A549 (cell line): ENCODE measurements around the gene NAB1. TPM values are rescaled to one million over a fixed set of nuclear protein-coding genes. Genes with fewer than 3 reads are reported as not detected.
A peak's percentile ranks its signal among the peaks of the same experiment; 100 is the strongest.

ENCODE experiments used
- ATAC-seq, 2 experiments: fragments of 200-7000 bp in 1 of 2; fragments of >200 bp in 1 of 2; cut with Nextera tagmentation in 1 of 2; cut with Tn5 transposase in 1 of 2; 3 replicates each; pipeline versions ENCODE4 v1.8.0 to v1.9.1; 2018 to 2020; ENCODE audit warnings: mild to moderate bottlenecking in 1 of 2, moderate library complexity in 1 of 2
- CTCF ChIA-PET: fragments of 300-600 bp; sonication (Branson Sonifier 250); formaldehyde crosslinking; extraction: SDS; loops from one replicate; lab custom pipeline; 2021; ENCODE audit warnings: antibody characterized with exemption, inconsistent platforms; lab: Yijun Ruan, JAX
- POLR2A ChIA-PET: fragments of 350-600 bp; formaldehyde crosslinking; extraction: SDS; loops from one replicate; lab custom pipeline; 2021; ENCODE audit warnings: antibody characterized with exemption, inconsistent platforms; lab: Yijun Ruan, JAX
- DNase-seq, 2 experiments: peaks; one replicate each; pipeline versions ENCODE4 v3.0.0 to v3.0.0-alpha.2; 2011 to 2016; ENCODE audit warnings: low read depth in 1 of 2, low spot score in 1 of 2
- FAIRE-seq: peaks from 2 replicates; lab custom pipeline; 2011; peaks lifted over from hg19 to GRCh38; lab: Jason Lieb, UNC
- H3K27ac ChIP-seq, 2 experiments: fragments of >200 bp; sonication (Bioruptor Twin); formaldehyde crosslinking; 3 replicates each; pipeline ENCODE4 v1.5.1; 2016 to 2017
- H3K4me1 ChIP-seq: fragments of >200 bp; sonication (Bioruptor Twin); formaldehyde crosslinking; 3 replicates; pipeline ENCODE4 v1.6.1; 2016
- H3K4me2 ChIP-seq: fragments of >200 bp; sonication (Bioruptor Twin); formaldehyde crosslinking; 3 replicates; pipeline ENCODE4 v1.6.1; 2016
- H3K4me3 ChIP-seq: fragments of >200 bp; sonication (Bioruptor Twin); formaldehyde crosslinking; 3 replicates; pipeline ENCODE4 v1.5.1; 2016
- H3K9me3 ChIP-seq: fragments of >200 bp; sonication (Bioruptor Twin); formaldehyde crosslinking; 3 replicates; pipeline ENCODE4 v1.6.1; 2016
- ATOH8 ChIP-seq: fragments of 250-450 bp; sonication (Bioruptor Pico); IDR thresholded peaks from 2 replicates; pipeline ENCODE4 v1.5.0; 2020; ENCODE audit warnings: low read depth, mild to moderate bottlenecking, moderate library complexity
- BCL3 ChIP-seq: fragments of >200 bp; sonication (Bioruptor Twin); formaldehyde crosslinking; IDR thresholded peaks from 3 replicates; pipeline ENCODE4 v1.6.1; 2016
- CBX2 ChIP-seq: fragments of 200-600 bp; sonication (generic); IDR thresholded peaks from 2 replicates; pipeline ENCODE4 v1.6.1; 2016; ENCODE audit warnings: low read depth, mild to moderate bottlenecking, borderline replicate concordance
- CHD2 ChIP-seq: fragments of 150-350 bp; IDR thresholded peaks from 2 replicates; pipeline ENCODE4 v1.6.1; 2014; ENCODE audit warnings: low read length; ENCODE audit not compliant: partially characterized antibody
- ESRRA ChIP-seq: fragments of 150-350 bp; IDR thresholded peaks from 2 replicates; pipeline ENCODE4 v1.6.1; 2014; ENCODE audit warnings: mild to moderate bottlenecking, low read length, borderline replicate concordance
- FOXS1 ChIP-seq: fragments of 250-450 bp; sonication (Bioruptor Pico); IDR thresholded peaks from 2 replicates; pipeline ENCODE4 v1.5.0; 2020; ENCODE audit warnings: mild to moderate bottlenecking, moderate library complexity
- HES2 ChIP-seq: fragments of >200 bp; sonication (Bioruptor Twin); formaldehyde crosslinking; IDR thresholded peaks from 2 replicates; pipeline ENCODE4 v1.6.1; 2016
- HMGXB4 ChIP-seq: fragments of 250-450 bp; sonication (Bioruptor Pico); IDR thresholded peaks from 2 replicates; pipeline ENCODE4 v1.5.0; 2021; ENCODE audit warnings: mild to moderate bottlenecking, moderate library complexity, borderline replicate concordance
- JUN ChIP-seq, 2 experiments: fragments of >200 bp; sonication (Bioruptor Twin); formaldehyde crosslinking; IDR thresholded peaks; 2 replicates in 1 of 2; 3 replicates in 1 of 2; pipeline ENCODE4 v1.6.1; 2016 to 2017
- KDM5A ChIP-seq: fragments of 200-600 bp; sonication (generic); IDR thresholded peaks from 2 replicates; pipeline ENCODE4 v1.6.1; 2016; ENCODE audit warnings: antibody characterized with exemption, mild to moderate bottlenecking
- MAFK ChIP-seq: fragments of 450-650 bp; IDR thresholded peaks from 2 replicates; pipeline ENCODE4 v1.6.1; 2014; ENCODE audit not compliant: partially characterized antibody
- MYC ChIP-seq: IDR thresholded peaks from 2 replicates; pipeline ENCODE4 v1.6.1; 2012; ENCODE audit warnings: mild to moderate bottlenecking, inconsistent platforms, low read length, improper control_type of control experiment, borderline replicate concordance
- NPAS2 ChIP-seq: fragments of 250-450 bp; sonication (Bioruptor Pico); IDR thresholded peaks from 2 replicates; pipeline ENCODE4 v1.8.0; 2022; ENCODE audit warnings: mild to moderate bottlenecking, moderate library complexity, borderline replicate concordance
- NR3C1 ChIP-seq: fragments of >200 bp; sonication (Bioruptor Twin); formaldehyde crosslinking; IDR thresholded peaks from 3 replicates; pipeline ENCODE4 v1.6.1; 2017
- PHF8 ChIP-seq: fragments of 200-600 bp; sonication (generic); IDR thresholded peaks from 2 replicates; pipeline ENCODE4 v1.6.1; 2016; ENCODE audit warnings: low read depth, mild to moderate bottlenecking, antibody characterized with exemption, moderate library complexity, borderline replicate concordance
- POLR2A ChIP-seq: IDR thresholded peaks from 2 replicates; pipeline ENCODE4 v1.6.1; 2012; ENCODE audit warnings: mild to moderate bottlenecking, low read length
- RAD21 ChIP-seq, 2 experiments: fragments of >200 bp in 1 of 2; sonication (Bioruptor Twin) in 1 of 2; formaldehyde crosslinking in 1 of 2; IDR thresholded peaks in 1 of 2; conservative IDR thresholded peaks in 1 of 2; 2 replicates in 1 of 2; 3 replicates in 1 of 2; pipeline ENCODE4 v1.6.1; 2012 to 2018; ENCODE audit warnings: inconsistent platforms in 1 of 2
- REST ChIP-seq: fragments of 200-600 bp; sonication (generic); IDR thresholded peaks from 2 replicates; pipeline ENCODE4 v1.6.1; 2016; ENCODE audit warnings: antibody characterized with exemption, mild to moderate bottlenecking, moderate library complexity
- RFX5 ChIP-seq: fragments of 450-650 bp; IDR thresholded peaks from 2 replicates; pipeline ENCODE4 v1.7.1; 2014; ENCODE audit warnings: antibody characterized with exemption, mild to moderate bottlenecking, moderate library complexity
- TFCP2L1 ChIP-seq: fragments of 250-450 bp; sonication (Bioruptor Pico); IDR thresholded peaks from 2 replicates; pipeline ENCODE4 v1.5.0; 2021; ENCODE audit warnings: mild to moderate bottlenecking
- USF2 ChIP-seq: fragments of 450-650 bp; IDR thresholded peaks from 2 replicates; pipeline ENCODE4 v1.6.1; 2014; ENCODE audit warnings: antibody characterized with exemption
- ZC3H11A ChIP-seq: fragments of 450-650 bp; IDR thresholded peaks from 2 replicates; pipeline ENCODE4 v1.6.1; 2014; ENCODE audit warnings: antibody characterized with exemption, mild to moderate bottlenecking
- ZFP36 ChIP-seq: fragments of 450-650 bp; IDR thresholded peaks from 2 replicates; pipeline ENCODE4 v1.6.1; 2014; ENCODE audit warnings: borderline replicate concordance; ENCODE audit not compliant: partially characterized antibody
- WGBS: methylation state at CpG from one replicate; pipeline ENCODE4 v1.1.6; 2017; ENCODE audit errors: missing lambda C conversion rate; 5-methylcytosine and 5-hydroxymethylcytosine counted together
- polyA plus RNA-seq, 4 experiments: library from polyadenylated mRNA; depleted of rRNA in 3 of 4; stranded (reverse); fragments of >200 nt; fragmentation: RNase III in 1 of 4; extraction: RNeasy Plus Mini Kit Qiagen cat#74134 plus additional on column Dnase treatment in 1 of 4; gene quantifications; 2 replicates in 3 of 4; 3 replicates in 1 of 4; pipeline ENCODE4 v1.2.3, GENCODE V29; 2011 to 2017

The NAB1 gene
- polyA plus RNA-seq, 2 of the 4 experiments (the other 2 are of a cell fraction) = 37.6 to 67.3 TPM

- ChIA-PET CTCF (no interaction called here), POLR2A (no interaction called here)
- H3K4me3 ChIP-seq = no peak overlapping the region
- peaks cover 4% of the 10 kb centered on the region; the same call in 1 of the 3 replicates for H3K9me3 ChIP-seq
- FAIRE-seq (no peak), ATAC-seq (peak in 1 of 2 experiments; percentile 22; a peak in 1 of 6 replicates), DNase-seq (no peak)
- WGBS = 92% methylated on average over 3 of the region's 3 CpGs
- H3K4me2 ChIP-seq = no peak overlapping the region
- TF ChIP-seq KDM5A (no peak), MAFK (no peak), NPAS2 (CRISPR knock-in tag) (no peak), HES2 (no peak), ESRRA (no peak), PHF8 (no peak), POLR2A (no peak), ATOH8 (CRISPR knock-in tag) (no peak), NR3C1 (no peak), HMGXB4 (no peak), ZFP36 (no peak), FOXS1 (CRISPR knock-in tag) (no peak), JUN (IDR thresholded peaks at IDR 0.05) (no peak), RFX5 (no peak), RAD21 (conservative IDR thresholded peaks at IDR 0.05 in 1 of 2, IDR thresholded peaks at IDR 0.05 in 1 of 2) (no peak), MYC (no peak)
- H3K4me1 ChIP-seq = peaks cover 43% of the 10 kb centered on the region
- no peak overlapping the region for H3K27ac ChIP-seq
Measured at GRCh38 chr2:190662754-190663153, 13.9 kb downstream of the NAB1 start.

GRCh38 chr2:190663348-190663747, 14.5 kb downstream of the NAB1 start:
- no peak for TF ChIP-seq CHD2
- no peak for TF ChIP-seq TFCP2L1
- no peak for TF ChIP-seq REST
- TF ChIP-seq ZC3H11A = no peak
- no peak for TF ChIP-seq CBX2
- TF ChIP-seq BCL3 = no peak
- TF ChIP-seq USF2 = no peak
- peaks cover 46% of the 10 kb centered on the region for H3K4me1 ChIP-seq
- 0 out of 3 replicates have a peak overlapping the region, but pooled peaks have one; percentile 1 for H3K4me2 ChIP-seq
- no peak for ATAC-seq
- no peak overlapping the region for H3K27ac ChIP-seq
- POLR2A ChIA-PET = no interaction called here
- H3K9me3 ChIP-seq = peaks cover 4% of the 10 kb centered on the region; the same call in 1 of the 3 replicates
- DNase-seq = no peak
- CTCF ChIA-PET = no interaction called here
- no peak overlapping the region for H3K4me3 ChIP-seq
- 70% methylated on average over 2 of the region's 2 CpGs for WGBS
- FAIRE-seq = no peak
